ENCODE data around the gene BATF3.

GRCh38 chr1:212746546-212746945 lies 46.9 kb upstream of the BATF3 start:
- TF ChIP-seq, protein P1, sequence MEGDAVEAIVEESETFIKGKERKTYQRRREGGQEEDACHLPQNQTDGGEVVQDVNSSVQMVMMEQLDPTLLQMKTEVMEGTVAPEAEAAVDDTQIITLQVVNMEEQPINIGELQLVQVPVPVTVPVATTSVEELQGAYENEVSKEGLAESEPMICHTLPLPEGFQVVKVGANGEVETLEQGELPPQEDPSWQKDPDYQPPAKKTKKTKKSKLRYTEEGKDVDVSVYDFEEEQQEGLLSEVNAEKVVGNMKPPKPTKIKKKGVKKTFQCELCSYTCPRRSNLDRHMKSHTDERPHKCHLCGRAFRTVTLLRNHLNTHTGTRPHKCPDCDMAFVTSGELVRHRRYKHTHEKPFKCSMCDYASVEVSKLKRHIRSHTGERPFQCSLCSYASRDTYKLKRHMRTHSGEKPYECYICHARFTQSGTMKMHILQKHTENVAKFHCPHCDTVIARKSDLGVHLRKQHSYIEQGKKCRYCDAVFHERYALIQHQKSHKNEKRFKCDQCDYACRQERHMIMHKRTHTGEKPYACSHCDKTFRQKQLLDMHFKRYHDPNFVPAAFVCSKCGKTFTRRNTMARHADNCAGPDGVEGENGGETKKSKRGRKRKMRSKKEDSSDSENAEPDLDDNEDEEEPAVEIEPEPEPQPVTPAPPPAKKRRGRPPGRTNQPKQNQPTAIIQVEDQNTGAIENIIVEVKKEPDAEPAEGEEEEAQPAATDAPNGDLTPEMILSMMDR (IDR thresholded peaks at IDR 0.05) = no peak
- TF ChIP-seq POLR2AphosphoS5 (IDR thresholded peaks at IDR 0.05) = no peak
